ENCODE data around the gene PRKCH. TPM values are rescaled to one million over a fixed set of nuclear protein-coding genes. Genes with fewer than 3 reads are reported as not detected.

PRKCH gene
- total and polyA plus RNA-seq, 2 of the 13 experiments (the other 11 are each of a cell fraction or from before 2014, with no cell fraction given), result 0.48 to 1.3 TPM

DNA sequence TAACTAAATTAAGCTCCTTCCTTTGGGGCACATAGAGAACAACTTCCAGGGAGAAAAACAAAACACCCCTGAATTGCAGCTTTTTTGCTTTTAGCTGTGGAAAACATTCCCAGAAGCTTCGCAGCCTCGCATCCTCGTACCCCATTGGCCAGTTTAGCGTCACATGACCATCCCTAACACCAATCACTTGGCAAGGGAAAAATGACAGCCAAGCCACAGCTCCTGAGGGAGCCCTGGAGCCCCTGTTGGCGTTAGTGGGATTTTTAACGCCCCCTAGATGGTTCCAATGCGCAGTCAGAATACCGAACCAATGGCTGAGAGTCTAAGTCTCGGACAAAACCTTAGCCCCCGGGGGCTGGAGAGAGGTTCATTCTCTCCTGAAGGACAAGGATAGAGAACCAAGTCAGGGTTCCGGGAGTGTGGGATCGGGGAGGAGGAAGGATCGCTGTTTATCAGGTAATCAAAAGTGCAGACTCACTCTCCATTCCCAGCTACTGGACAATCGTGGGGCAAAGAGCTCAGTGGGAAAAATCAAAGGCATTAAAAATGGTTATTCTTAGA, 238.3 kb downstream of the PRKCH start (continued):
- TF ChIP-seq, protein P1, sequence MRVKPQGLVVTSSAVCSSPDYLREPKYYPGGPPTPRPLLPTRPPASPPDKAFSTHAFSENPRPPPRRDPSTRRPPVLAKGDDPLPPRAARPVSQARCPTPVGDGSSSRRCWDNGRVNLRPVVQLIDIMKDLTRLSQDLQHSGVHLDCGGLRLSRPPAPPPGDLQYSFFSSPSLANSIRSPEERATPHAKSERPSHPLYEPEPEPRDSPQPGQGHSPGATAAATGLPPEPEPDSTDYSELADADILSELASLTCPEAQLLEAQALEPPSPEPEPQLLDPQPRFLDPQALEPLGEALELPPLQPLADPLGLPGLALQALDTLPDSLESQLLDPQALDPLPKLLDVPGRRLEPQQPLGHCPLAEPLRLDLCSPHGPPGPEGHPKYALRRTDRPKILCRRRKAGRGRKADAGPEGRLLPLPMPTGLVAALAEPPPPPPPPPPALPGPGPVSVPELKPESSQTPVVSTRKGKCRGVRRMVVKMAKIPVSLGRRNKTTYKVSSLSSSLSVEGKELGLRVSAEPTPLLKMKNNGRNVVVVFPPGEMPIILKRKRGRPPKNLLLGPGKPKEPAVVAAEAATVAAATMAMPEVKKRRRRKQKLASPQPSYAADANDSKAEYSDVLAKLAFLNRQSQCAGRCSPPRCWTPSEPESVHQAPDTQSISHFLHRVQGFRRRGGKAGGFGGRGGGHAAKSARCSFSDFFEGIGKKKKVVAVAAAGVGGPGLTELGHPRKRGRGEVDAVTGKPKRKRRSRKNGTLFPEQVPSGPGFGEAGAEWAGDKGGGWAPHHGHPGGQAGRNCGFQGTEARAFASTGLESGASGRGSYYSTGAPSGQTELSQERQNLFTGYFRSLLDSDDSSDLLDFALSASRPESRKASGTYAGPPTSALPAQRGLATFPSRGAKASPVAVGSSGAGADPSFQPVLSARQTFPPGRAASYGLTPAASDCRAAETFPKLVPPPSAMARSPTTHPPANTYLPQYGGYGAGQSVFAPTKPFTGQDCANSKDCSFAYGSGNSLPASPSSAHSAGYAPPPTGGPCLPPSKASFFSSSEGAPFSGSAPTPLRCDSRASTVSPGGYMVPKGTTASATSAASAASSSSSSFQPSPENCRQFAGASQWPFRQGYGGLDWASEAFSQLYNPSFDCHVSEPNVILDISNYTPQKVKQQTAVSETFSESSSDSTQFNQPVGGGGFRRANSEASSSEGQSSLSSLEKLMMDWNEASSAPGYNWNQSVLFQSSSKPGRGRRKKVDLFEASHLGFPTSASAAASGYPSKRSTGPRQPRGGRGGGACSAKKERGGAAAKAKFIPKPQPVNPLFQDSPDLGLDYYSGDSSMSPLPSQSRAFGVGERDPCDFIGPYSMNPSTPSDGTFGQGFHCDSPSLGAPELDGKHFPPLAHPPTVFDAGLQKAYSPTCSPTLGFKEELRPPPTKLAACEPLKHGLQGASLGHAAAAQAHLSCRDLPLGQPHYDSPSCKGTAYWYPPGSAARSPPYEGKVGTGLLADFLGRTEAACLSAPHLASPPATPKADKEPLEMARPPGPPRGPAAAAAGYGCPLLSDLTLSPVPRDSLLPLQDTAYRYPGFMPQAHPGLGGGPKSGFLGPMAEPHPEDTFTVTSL (CRISPR knock-in tag; IDR thresholded peaks at IDR 0.05; ENCODE audit: borderline replicate concordance), result no peak
- TF ChIP-seq DMAP1 (CRISPR knock-in tag; IDR thresholded peaks at IDR 0.05), result no peak; the same call in 1 of the 2 replicates
- no peak for TF ChIP-seq SIN3B (IDR thresholded peaks at IDR 0.05; ENCODE audit: low read length)
- no peak for TF ChIP-seq SMYD3 (CRISPR knock-in tag; IDR thresholded peaks at IDR 0.05)
- TF ChIP-seq TEAD2 (CRISPR knock-in tag; IDR thresholded peaks at IDR 0.05), result no peak
- no peak for TF ChIP-seq ZNF562 (CRISPR knock-in tag; IDR thresholded peaks at IDR 0.05; ENCODE audit: borderline replicate concordance)
- no peak for TF ChIP-seq ARNT2 (CRISPR knock-in tag; IDR thresholded peaks at IDR 0.05; ENCODE audit: low read depth)
- peak; percentile 76 for TF ChIP-seq SPEN (CRISPR knock-in tag; IDR thresholded peaks at IDR 0.05; ENCODE audit: low read depth)
- TF ChIP-seq, protein P2, sequence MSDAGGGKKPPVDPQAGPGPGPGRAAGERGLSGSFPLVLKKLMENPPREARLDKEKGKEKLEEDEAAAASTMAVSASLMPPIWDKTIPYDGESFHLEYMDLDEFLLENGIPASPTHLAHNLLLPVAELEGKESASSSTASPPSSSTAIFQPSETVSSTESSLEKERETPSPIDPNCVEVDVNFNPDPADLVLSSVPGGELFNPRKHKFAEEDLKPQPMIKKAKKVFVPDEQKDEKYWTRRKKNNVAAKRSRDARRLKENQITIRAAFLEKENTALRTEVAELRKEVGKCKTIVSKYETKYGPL (CRISPR knock-in tag; IDR thresholded peaks at IDR 0.05), result no peak
- TF ChIP-seq TEAD3 (CRISPR knock-in tag; optimal IDR thresholded peaks at IDR 0.05; ENCODE audit: borderline replicate concordance), result peak; percentile 50
- TF ChIP-seq KLF16 (CRISPR knock-in tag; IDR thresholded peaks at IDR 0.05), result peak in 1 of 2 experiments; percentile 20; a peak in 1 of 4 replicates
- TF ChIP-seq, protein P3, sequence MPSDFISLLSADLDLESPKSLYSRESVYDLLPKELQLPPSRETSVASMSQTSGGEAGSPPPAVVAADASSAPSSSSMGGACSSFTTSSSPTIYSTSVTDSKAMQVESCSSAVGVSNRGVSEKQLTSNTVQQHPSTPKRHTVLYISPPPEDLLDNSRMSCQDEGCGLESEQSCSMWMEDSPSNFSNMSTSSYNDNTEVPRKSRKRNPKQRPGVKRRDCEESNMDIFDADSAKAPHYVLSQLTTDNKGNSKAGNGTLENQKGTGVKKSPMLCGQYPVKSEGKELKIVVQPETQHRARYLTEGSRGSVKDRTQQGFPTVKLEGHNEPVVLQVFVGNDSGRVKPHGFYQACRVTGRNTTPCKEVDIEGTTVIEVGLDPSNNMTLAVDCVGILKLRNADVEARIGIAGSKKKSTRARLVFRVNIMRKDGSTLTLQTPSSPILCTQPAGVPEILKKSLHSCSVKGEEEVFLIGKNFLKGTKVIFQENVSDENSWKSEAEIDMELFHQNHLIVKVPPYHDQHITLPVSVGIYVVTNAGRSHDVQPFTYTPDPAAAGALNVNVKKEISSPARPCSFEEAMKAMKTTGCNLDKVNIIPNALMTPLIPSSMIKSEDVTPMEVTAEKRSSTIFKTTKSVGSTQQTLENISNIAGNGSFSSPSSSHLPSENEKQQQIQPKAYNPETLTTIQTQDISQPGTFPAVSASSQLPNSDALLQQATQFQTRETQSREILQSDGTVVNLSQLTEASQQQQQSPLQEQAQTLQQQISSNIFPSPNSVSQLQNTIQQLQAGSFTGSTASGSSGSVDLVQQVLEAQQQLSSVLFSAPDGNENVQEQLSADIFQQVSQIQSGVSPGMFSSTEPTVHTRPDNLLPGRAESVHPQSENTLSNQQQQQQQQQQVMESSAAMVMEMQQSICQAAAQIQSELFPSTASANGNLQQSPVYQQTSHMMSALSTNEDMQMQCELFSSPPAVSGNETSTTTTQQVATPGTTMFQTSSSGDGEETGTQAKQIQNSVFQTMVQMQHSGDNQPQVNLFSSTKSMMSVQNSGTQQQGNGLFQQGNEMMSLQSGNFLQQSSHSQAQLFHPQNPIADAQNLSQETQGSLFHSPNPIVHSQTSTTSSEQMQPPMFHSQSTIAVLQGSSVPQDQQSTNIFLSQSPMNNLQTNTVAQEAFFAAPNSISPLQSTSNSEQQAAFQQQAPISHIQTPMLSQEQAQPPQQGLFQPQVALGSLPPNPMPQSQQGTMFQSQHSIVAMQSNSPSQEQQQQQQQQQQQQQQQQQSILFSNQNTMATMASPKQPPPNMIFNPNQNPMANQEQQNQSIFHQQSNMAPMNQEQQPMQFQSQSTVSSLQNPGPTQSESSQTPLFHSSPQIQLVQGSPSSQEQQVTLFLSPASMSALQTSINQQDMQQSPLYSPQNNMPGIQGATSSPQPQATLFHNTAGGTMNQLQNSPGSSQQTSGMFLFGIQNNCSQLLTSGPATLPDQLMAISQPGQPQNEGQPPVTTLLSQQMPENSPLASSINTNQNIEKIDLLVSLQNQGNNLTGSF (CRISPR knock-in tag; IDR thresholded peaks at IDR 0.05), result no peak
- no peak for TF ChIP-seq ARID2 (CRISPR knock-in tag; IDR thresholded peaks at IDR 0.05; ENCODE audit: borderline replicate concordance)
- TF ChIP-seq ZNF101 (CRISPR knock-in tag; IDR thresholded peaks at IDR 0.05; ENCODE audit: borderline replicate concordance, low read depth), result no peak
- TF ChIP-seq, protein P4, sequence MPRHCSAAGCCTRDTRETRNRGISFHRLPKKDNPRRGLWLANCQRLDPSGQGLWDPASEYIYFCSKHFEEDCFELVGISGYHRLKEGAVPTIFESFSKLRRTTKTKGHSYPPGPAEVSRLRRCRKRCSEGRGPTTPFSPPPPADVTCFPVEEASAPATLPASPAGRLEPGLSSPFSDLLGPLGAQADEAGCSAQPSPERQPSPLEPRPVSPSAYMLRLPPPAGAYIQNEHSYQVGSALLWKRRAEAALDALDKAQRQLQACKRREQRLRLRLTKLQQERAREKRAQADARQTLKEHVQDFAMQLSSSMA (CRISPR knock-in tag; IDR thresholded peaks at IDR 0.05), result no peak
- no peak; the same call in 1 of the 2 replicates for TF ChIP-seq KAT8 (CRISPR knock-in tag; IDR thresholded peaks at IDR 0.05)
- TF ChIP-seq HOXA7 (CRISPR knock-in tag; IDR thresholded peaks at IDR 0.05), result no peak
- no peak for TF ChIP-seq ZNF343 (CRISPR knock-in tag; IDR thresholded peaks at IDR 0.05)
- no peak for TF ChIP-seq CCDC6 (CRISPR knock-in tag; IDR thresholded peaks at IDR 0.05)
